LNCAP (cell line): ENCODE measurements around the gene TSHZ1.

Source experiments
- CTCF ChIP-seq: fragments of 450-650 bp; IDR thresholded peaks from 2 replicates; pipeline ENCODE4 v1.5.1; 2017; ENCODE audit warnings: mild to moderate bottlenecking

Gene TSHZ1

GRCh38 chr18:75167137-75167536 lies 43.5 kb upstream of the TSHZ1 start:
- TF ChIP-seq CTCF = no peak

GRCh38 chr18:75167759-75168618 lies 42.6 kb upstream of the TSHZ1 start:
- TF ChIP-seq CTCF = no peak

DNA sequence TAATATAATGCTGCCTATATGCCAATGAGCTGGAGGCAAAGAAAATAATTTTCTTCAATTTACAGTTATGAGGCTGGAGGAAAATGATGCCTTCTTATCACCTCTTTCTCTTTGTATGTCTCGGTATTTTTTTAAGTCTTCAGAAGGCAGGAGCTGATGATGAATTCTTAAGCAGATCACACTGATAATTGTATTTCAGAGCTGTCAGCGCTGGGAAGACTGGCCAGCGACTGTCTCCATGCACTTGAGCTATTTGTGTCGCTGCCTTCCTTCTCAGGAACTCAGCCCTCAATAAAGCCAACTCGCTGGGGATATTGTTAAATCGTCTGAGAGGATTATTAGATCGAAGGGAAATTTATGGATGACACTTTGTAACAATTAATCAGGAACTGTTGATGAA lies 42.0 kb upstream of the TSHZ1 start:
- TF ChIP-seq CTCF = no peak

GRCh38 chr18:75169411-75169810 lies 41.2 kb upstream of the TSHZ1 start:
- TF ChIP-seq CTCF = no peak

DNA sequence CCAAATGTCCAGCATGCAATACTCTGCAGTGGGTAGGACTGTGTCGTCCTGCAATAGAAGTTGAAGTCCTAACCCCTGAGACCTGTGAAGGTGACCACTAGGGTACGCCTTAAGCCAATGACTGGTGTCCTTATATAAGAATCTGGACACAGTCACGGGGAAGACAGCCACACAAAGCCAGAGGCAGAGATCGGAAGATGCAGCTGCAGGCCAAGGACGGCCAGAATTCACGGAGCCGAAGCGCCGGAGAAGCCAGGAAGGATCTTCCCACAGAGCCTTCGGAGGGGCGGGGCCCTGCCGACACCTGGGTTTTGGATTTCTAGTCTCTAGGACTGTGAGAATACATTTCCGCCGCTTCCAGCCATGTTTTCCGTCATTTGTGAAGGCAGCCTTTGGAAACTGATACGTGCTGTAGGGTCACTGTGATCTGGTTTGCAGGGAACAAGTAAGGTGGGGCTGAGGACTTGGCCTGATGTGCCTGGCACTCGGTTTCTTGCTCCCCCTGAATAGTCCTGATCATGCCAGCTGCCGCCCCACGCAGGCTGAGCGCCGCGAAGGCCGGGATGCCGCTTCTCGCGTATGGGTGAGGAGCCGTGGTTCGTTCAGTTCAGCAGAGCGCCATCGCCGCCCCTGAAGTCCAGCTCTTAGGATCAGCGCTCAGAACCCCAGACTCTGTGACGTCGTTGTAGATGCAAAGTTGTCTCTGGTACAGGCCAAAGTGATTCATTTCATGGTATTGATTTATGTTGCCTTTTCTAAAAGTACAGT lies 40.4 kb upstream of the TSHZ1 start:
- TF ChIP-seq CTCF = no peak

DNA sequence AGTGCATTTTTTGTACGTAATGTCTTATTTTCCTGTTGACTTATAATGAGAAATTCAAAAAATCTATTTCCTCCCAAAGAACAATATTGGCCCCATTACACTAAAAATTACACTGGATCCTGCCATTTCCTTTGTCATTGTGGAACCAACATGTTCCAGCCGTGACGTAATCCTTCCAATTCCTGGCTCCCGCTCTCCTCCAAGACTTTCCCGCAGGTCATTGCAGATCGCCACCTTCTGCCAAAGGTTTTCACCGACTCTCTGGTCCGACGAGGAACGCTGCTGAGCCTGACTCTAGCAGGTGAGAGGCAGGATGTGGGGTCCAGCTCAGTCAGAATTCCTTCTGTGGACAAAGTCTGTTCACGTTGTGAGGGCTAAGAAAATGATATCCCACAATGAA lies 39.7 kb upstream of the TSHZ1 start:
- TF ChIP-seq CTCF = no peak

GRCh38 chr18:75172299-75173124 lies 38.1 kb upstream of the TSHZ1 start:
- TF ChIP-seq CTCF = no peak
